Gastrocnemius medialis (tissue), 4 donors: ENCODE results near the gene SPTBN2. TPM values are rescaled to one million over a fixed set of nuclear protein-coding genes. Genes with fewer than 3 reads are reported as not detected.

Source experiments
- ATAC-seq, 2 donors: fragments of 150-250 bp; one replicate each; pipeline ENCODE4 v1.9.1; 2016
- DNase-seq, 2 donors: peaks; one replicate each; pipeline ENCODE4 v3.0.0-alpha.2; 2019
- H3K27ac ChIP-seq, 4 donors: fragments of 200-600 bp; sonication (generic); 1 replicate in 1 of 4; 2 replicates in 3 of 4; pipeline ENCODE4 v1.5.1; 2016 to 2018; ENCODE audit warnings: mild to moderate bottlenecking in 2 of 4, moderate library complexity in 1 of 4
- H3K27me3 ChIP-seq, 3 donors: fragments of 200-600 bp; sonication (generic) in 2 of 3; 1 replicate in 1 of 3; 2 replicates in 2 of 3; pipeline versions ENCODE4 v1.5.1 to v1.6.0; 2016 to 2019; ENCODE audit warnings: mild to moderate bottlenecking in 1 of 3, moderate library complexity in 1 of 3
- H3K36me3 ChIP-seq, 2 donors: fragments of 200-600 bp; sonication (generic) in 1 of 2; one replicate each; pipeline ENCODE4 v1.5.1; 2017 to 2018
- H3K4me1 ChIP-seq, 2 donors: fragments of 200-600 bp; sonication (generic) in 1 of 2; one replicate each; pipeline ENCODE4 v1.5.1; 2016 to 2017; ENCODE audit warnings: mild to moderate bottlenecking in 2 of 2
- H3K4me3 ChIP-seq, 4 donors: fragments of 200-600 bp; sonication (generic) in 3 of 4; 1 replicate in 1 of 4; 2 replicates in 3 of 4; pipeline ENCODE4 v1.5.1; 2016 to 2019; ENCODE audit warnings: mild to moderate bottlenecking in 2 of 4
- H3K9me3 ChIP-seq, 3 donors: fragments of 200-600 bp; sonication (generic) in 2 of 3; 1 replicate in 1 of 3; 2 replicates in 2 of 3; pipeline ENCODE4 v1.5.1; 2016 to 2019
- POLR2A ChIP-seq, 2 donors: fragments of 450-650 bp; IDR thresholded peaks; one replicate each; pipeline ENCODE4 v1.6.1; 2017; ENCODE audit warnings: antibody characterized with exemption in 2 of 2, mild to moderate bottlenecking in 2 of 2, moderate library complexity in 2 of 2
- in situ Hi-C, 4 donors: fragments of 200-750 bp; cut with MboI; loops; one replicate each; pipeline versions ENCODE4 v1.15.0 to v1.8.0; 2017; ENCODE audit warnings: low sequenced_read_pairs in 4 of 4
- intact Hi-C: fragments of 100-400 bp; cut with DNase I; formaldehyde crosslinking; loops from one replicate; pipeline ENCODE4 v1.15.1; 2023; ENCODE audit warnings: low total_unique reads
- total RNA-seq, 4 donors: library from RNA; depleted of rRNA; stranded (reverse); fragments of >200 nt; gene quantifications; one replicate each; pipeline versions ENCODE4 v1.1.0 to v1.2.3, GENCODE V29; 2016
- TF ChIP-seq, protein P1 (sequence below), 5 experiments: fragments of 450-650 bp in 3 of 5; fragments of 200-600 bp in 2 of 5; sonication (generic) in 2 of 5; IDR thresholded peaks in 4 of 5; conservative IDR thresholded peaks in 1 of 5; 1 replicate in 4 of 5; 2 replicates in 1 of 5; pipeline ENCODE4 v1.5.1; 2016 to 2019; ENCODE audit warnings: antibody characterized with exemption in 5 of 5, mild to moderate bottlenecking in 3 of 5, moderate library complexity in 3 of 5

The SPTBN2 gene
- total RNA-seq, 4 donors from 2014 or later = 0.40 to 1.5 (median 1.0) TPM

DNA sequence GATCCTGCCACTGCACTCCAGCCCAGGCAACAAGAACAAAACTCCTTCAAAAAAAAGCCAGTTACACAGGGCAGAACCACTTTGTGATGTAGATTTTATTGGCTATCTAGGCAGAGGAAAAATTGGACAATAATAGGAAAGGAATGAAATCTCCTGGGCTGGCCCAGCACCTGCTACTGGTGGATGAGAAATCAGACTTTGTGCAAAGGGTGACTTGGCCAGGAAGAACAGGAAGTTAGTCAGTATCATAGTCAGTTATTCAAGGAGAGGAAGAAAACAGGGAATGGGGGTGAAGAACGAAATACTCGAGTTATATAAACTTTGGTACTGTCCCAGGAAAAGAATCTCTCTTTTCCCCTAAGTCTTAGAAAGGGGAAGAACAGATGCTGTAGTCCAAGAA is 11.0 kb upstream of the SPTBN2 start:
- Histone ChIP-seq H3K27ac (no peak overlapping the region), H3K4me3 (no peak overlapping the region), H3K27me3 (no peaks in the 10 kb centered on the region), H3K36me3 (no peaks in the 10 kb centered on the region), H3K9me3 (no peaks in the 10 kb centered on the region), H3K4me1 (peaks cover 6 to 9% of the 10 kb centered on the region in 2 donors)
- no peak for TF ChIP-seq POLR2A (IDR thresholded peaks at IDR 0.05)
- TF ChIP-seq, protein P1, sequence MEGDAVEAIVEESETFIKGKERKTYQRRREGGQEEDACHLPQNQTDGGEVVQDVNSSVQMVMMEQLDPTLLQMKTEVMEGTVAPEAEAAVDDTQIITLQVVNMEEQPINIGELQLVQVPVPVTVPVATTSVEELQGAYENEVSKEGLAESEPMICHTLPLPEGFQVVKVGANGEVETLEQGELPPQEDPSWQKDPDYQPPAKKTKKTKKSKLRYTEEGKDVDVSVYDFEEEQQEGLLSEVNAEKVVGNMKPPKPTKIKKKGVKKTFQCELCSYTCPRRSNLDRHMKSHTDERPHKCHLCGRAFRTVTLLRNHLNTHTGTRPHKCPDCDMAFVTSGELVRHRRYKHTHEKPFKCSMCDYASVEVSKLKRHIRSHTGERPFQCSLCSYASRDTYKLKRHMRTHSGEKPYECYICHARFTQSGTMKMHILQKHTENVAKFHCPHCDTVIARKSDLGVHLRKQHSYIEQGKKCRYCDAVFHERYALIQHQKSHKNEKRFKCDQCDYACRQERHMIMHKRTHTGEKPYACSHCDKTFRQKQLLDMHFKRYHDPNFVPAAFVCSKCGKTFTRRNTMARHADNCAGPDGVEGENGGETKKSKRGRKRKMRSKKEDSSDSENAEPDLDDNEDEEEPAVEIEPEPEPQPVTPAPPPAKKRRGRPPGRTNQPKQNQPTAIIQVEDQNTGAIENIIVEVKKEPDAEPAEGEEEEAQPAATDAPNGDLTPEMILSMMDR (IDR thresholded peaks at IDR 0.05 in 4 of 5, conservative IDR thresholded peaks at IDR 0.05 in 1 of 5) = no peak
- ATAC-seq (no peak), DNase-seq (no peak)
- in situ Hi-C loops = no loop called here
- intact Hi-C loops = no loop called here

DNA sequence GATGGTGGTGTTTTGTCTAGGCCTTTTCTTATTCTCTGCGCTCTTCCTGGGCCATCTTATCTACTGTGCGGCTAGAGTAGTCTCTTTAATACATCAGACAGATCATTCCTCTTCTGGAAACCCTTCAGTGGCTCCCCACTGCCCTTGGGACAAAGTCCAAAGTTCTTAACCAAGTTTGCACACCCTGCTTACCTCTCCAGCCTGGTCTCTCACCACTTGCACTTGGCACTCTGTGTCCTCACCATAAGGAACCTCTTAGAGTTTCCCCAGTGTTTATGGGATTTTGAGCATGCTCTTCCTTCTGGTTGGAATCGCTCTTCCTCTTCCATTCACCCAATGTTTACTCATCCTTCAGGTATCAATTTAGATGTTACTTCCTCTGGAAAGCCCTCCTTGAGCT is 5.2 kb upstream of the SPTBN2 start:
- in situ Hi-C loops (no loop called here), intact Hi-C loops (no loop called here)
- H3K4me3 ChIP-seq = no peak overlapping the region
- DNase-seq (no peak), ATAC-seq (no peak)
- H3K36me3 ChIP-seq = no peaks in the 10 kb centered on the region
- H3K27me3 ChIP-seq = peaks cover 6 to 23% (median 11%) of the 10 kb centered on the region in 3 donors
- no peak for TF ChIP-seq POLR2A (IDR thresholded peaks at IDR 0.05)
- TF ChIP-seq, protein P1 (IDR thresholded peaks at IDR 0.05 in 4 of 5, conservative IDR thresholded peaks at IDR 0.05 in 1 of 5) = no peak
- H3K9me3 ChIP-seq = no peaks in the 10 kb centered on the region
- no peak overlapping the region for H3K27ac ChIP-seq
- H3K4me1 ChIP-seq = no peaks in the 10 kb centered on the region

DNA sequence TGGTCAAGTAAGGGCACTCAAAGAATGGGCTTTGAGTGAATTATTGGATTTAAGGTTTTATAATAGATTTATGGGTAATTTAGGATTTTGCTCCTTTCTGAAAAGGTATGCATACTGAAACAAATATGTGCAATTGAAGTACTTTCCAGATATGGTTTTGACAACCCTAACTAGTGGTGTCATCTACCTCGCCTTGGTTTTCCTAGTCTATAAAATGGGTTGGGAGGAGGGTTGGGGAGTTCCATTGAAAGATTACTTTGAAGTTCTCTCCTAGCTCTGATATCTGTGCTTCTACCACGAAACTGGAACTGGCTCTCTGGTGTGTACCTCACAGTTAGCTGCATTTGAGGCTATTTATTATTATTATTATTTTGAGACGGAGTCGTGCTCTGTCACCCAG is 431 bp upstream of the SPTBN2 start:
- in situ Hi-C loops = no loop called here
- Histone ChIP-seq H3K27me3 (peaks cover 32 to 52% (median 40%) of the 10 kb centered on the region in 3 donors), H3K27ac (no peak overlapping the region), H3K9me3 (no peaks in the 10 kb centered on the region), H3K4me3 (no peak overlapping the region), H3K36me3 (no peaks in the 10 kb centered on the region), H3K4me1 (peaks cover 0 to 4% of the 10 kb centered on the region in 2 donors)
- intact Hi-C loops = no loop called here
- TF ChIP-seq, protein P1 (IDR thresholded peaks at IDR 0.05 in 4 of 5, conservative IDR thresholded peaks at IDR 0.05 in 1 of 5) = no peak
- no peak for TF ChIP-seq POLR2A (IDR thresholded peaks at IDR 0.05)
- ATAC-seq (no peak), DNase-seq (no peak)

DNA sequence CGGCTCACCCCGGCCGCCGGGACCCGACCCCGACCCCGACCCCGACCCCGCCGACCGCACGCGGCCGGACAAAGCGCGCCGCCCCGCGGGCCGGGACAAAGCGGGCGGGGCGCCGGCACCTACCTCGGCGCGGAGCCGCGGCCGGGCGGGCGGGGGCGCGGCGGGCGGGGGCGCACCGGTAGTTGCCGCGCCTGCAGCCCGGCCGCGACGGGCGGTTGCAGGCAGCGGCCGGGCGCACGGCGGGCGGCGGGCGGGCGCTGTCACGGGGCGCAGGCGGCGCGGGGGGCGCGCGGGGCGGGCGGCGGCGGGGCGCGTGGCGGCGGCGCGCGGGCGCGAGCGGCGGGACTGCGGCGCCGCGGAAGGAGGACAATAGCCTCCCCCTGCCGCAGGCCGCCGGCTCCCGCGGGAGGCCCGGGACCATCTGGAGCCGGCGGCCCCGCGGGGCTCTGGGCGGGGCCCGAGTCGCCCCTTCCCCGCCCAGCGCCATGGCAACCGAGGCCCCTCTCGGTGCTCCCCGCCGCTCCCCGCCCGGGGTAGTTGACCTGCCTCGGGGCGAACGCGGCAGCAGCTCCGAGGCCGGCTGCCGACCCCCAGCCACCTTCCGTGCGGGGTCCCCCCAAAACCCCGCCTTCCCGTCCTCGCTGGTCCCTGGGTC is 851 bp downstream of the SPTBN2 start:
- no peaks in the 10 kb centered on the region for H3K9me3 ChIP-seq
- in situ Hi-C loops = no loop called here
- H3K4me3 ChIP-seq = peak overlapping the region; percentile 45 to 66 (median 52)
- DNase-seq (no peak), ATAC-seq (no peak)
- intact Hi-C loops = no loop called here
- no peaks in the 10 kb centered on the region for H3K36me3 ChIP-seq
- TF ChIP-seq, protein P1 (IDR thresholded peaks at IDR 0.05 in 4 of 5, conservative IDR thresholded peaks at IDR 0.05 in 1 of 5) = no peak
- no peak for TF ChIP-seq POLR2A (IDR thresholded peaks at IDR 0.05)
- H3K27me3 ChIP-seq = peaks cover 32 to 52% (median 40%) of the 10 kb centered on the region in 3 donors
- H3K27ac ChIP-seq = no peak overlapping the region
- H3K4me1 ChIP-seq = peaks cover 0 to 4% of the 10 kb centered on the region in 2 donors
